Peyer's patch (tissue), 4 donors: ENCODE results near the gene CMTM7. TPM values are rescaled to one million over a fixed set of nuclear protein-coding genes. Genes with fewer than 3 reads are reported as not detected.

ENCODE experiments used
- DNase-seq, 3 donors: peaks; one replicate each; pipeline ENCODE4 v3.0.0-alpha.2; 2017 to 2019
- H3K27ac ChIP-seq, 4 donors: fragments of 200-600 bp; sonication (generic); one replicate each; pipeline ENCODE4 v1.5.1; 2016 to 2019
- H3K27me3 ChIP-seq, 2 donors: fragments of 200-600 bp; sonication (generic); one replicate each; pipeline ENCODE4 v1.5.1; 2019
- H3K36me3 ChIP-seq, 3 donors: fragments of 200-600 bp; sonication (generic); one replicate each; pipeline ENCODE4 v1.5.1; 2016 to 2019
- H3K4me1 ChIP-seq, 4 donors: fragments of 200-600 bp; sonication (generic); one replicate each; pipeline ENCODE4 v1.5.1; 2016 to 2019
- H3K4me3 ChIP-seq, 4 donors: fragments of 200-600 bp; sonication (generic); 1 replicate in 3 of 4; 2 replicates in 1 of 4; pipeline ENCODE4 v1.5.1; 2016 to 2019; ENCODE audit warnings: mild to moderate bottlenecking in 1 of 4
- H3K9me3 ChIP-seq, 4 donors: fragments of 200-600 bp; sonication (generic); one replicate each; pipeline ENCODE4 v1.5.1; 2016 to 2019; ENCODE audit warnings: mild to moderate bottlenecking in 1 of 4
- CTCF ChIP-seq, 6 experiments: fragments of 450-650 bp in 4 of 6; fragments of 200-600 bp in 2 of 6; sonication (generic) in 1 of 6; IDR thresholded peaks; one replicate each; pipeline ENCODE4 v1.5.1; 2017 to 2019; ENCODE audit warnings: antibody characterized with exemption in 6 of 6, mild to moderate bottlenecking in 3 of 6, moderate library complexity in 1 of 6
- POLR2A ChIP-seq, 2 donors: fragments of 450-650 bp; IDR thresholded peaks; one replicate each; pipeline ENCODE4 v1.5.1; 2017; ENCODE audit warnings: antibody characterized with exemption in 2 of 2, mild to moderate bottlenecking in 2 of 2, moderate library complexity in 2 of 2
- total RNA-seq, 4 donors: library from RNA; depleted of rRNA; stranded (reverse); fragments of >200 nt; gene quantifications; one replicate each; pipeline ENCODE4 v1.1.0, GENCODE V29; 2016

The CMTM7 gene
- total RNA-seq, 4 donors from 2014 or later: 5.7 to 41.3 (median 10.5) TPM

GRCh38 chr3:32452009-32452408, 60.4 kb downstream of the CMTM7 start:
- H3K4me1 ChIP-seq: peaks cover 0 to 26% (median 4%) of the 10 kb centered on the region in 4 donors
- TF ChIP-seq CTCF (IDR thresholded peaks at IDR 0.05) (no peak), POLR2A (IDR thresholded peaks at IDR 0.05) (no peak)
- H3K9me3 ChIP-seq: no peaks in the 10 kb centered on the region
- H3K4me3 ChIP-seq: no peak overlapping the region
- peak overlapping the region in 1 of 4 donors; percentile 11 for H3K27ac ChIP-seq
- H3K36me3 ChIP-seq: no peaks in the 10 kb centered on the region
- DNase-seq: no peak
- no peaks in the 10 kb centered on the region for H3K27me3 ChIP-seq

- DNase-seq: peak in 1 of 3 donors; percentile 3
- no peaks in the 10 kb centered on the region for H3K9me3 ChIP-seq
- no peak overlapping the region for H3K27ac ChIP-seq
- H3K4me1 ChIP-seq: peaks cover 0 to 31% (median 7%) of the 10 kb centered on the region in 4 donors
- H3K4me3 ChIP-seq: no peak overlapping the region
- H3K36me3 ChIP-seq: no peaks in the 10 kb centered on the region
- no peak for TF ChIP-seq POLR2A (IDR thresholded peaks at IDR 0.05)
- TF ChIP-seq CTCF (IDR thresholded peaks at IDR 0.05): no peak
- no peaks in the 10 kb centered on the region for H3K27me3 ChIP-seq
Measured at GRCh38 chr3:32453346-32453745, 61.7 kb downstream of the CMTM7 start.

- no peak for TF ChIP-seq POLR2A (IDR thresholded peaks at IDR 0.05)
- TF ChIP-seq CTCF (IDR thresholded peaks at IDR 0.05): no peak
- H3K4me3 ChIP-seq: no peak overlapping the region
- H3K4me1 ChIP-seq: peaks cover 0 to 39% (median 11%) of the 10 kb centered on the region in 4 donors
- H3K36me3 ChIP-seq: no peaks in the 10 kb centered on the region
- no peaks in the 10 kb centered on the region for H3K9me3 ChIP-seq
- peak overlapping the region in 1 of 4 donors; percentile 83 for H3K27ac ChIP-seq
- DNase-seq: peak in 1 of 3 donors; percentile 41
- no peaks in the 10 kb centered on the region for H3K27me3 ChIP-seq
Measured at GRCh38 chr3:32454111-32454510, 62.5 kb downstream of the CMTM7 start.

- H3K4me1 ChIP-seq: peaks cover 0 to 48% (median 15%) of the 10 kb centered on the region in 4 donors
- DNase-seq: no peak
- no peaks in the 10 kb centered on the region for H3K36me3 ChIP-seq
- H3K4me3 ChIP-seq: no peak overlapping the region
- H3K27ac ChIP-seq: peak overlapping the region in 2 of 4 donors; percentile 54 to 83
- H3K27me3 ChIP-seq: no peaks in the 10 kb centered on the region
- no peak for TF ChIP-seq CTCF (IDR thresholded peaks at IDR 0.05)
- no peaks in the 10 kb centered on the region for H3K9me3 ChIP-seq
Measured at GRCh38 chr3:32454731-32455608, 63.3 kb downstream of the CMTM7 start.

- H3K9me3 ChIP-seq: no peaks in the 10 kb centered on the region
- peaks cover 0 to 50% (median 16%) of the 10 kb centered on the region in 4 donors for H3K4me1 ChIP-seq
- H3K36me3 ChIP-seq: no peaks in the 10 kb centered on the region
- H3K27ac ChIP-seq: peak overlapping the region in 2 of 4 donors; percentile 54 to 83
- H3K4me3 ChIP-seq: peak overlapping the region in 1 of 4 donors; percentile 18
- no peak for TF ChIP-seq CTCF (IDR thresholded peaks at IDR 0.05)
- TF ChIP-seq POLR2A (IDR thresholded peaks at IDR 0.05): no peak
- H3K27me3 ChIP-seq: no peaks in the 10 kb centered on the region
- DNase-seq: peak in 1 of 3 donors; percentile 62
Measured at GRCh38 chr3:32455609-32456428, 64.2 kb downstream of the CMTM7 start.
